ENCODE data around the gene MXD4. TPM values are rescaled to one million over a fixed set of nuclear protein-coding genes. Genes with fewer than 3 reads are reported as not detected.
"Not testable (repeated sequence)": the region's sequence is repeated elsewhere in the genome, so short reads cannot be mapped to it uniquely, and the experiment has no call there.

Gene MXD4
- total and polyA plus RNA-seq, 8 donors, result 14.8 to 51.4 (median 27.4) TPM

DNA sequence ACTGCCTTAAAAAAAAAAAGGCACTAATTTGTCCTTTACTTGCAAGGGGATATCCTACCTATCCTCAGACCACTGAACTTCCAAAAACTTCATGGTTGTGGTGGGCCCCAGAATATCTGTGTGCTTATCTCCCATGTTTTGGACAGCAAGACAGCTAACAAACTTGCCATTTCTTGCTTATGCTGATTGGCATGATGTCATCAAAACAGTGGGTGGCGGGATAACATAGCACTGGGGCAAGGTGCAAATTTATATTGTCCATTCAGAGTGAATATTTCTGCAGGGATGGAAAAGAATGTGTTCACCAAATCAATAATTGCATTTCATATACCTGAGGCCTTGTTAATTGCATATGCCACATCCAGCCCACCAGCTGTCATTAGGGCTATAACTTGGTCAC, 43.5 kb downstream of the MXD4 start:
- Histone ChIP-seq H3K36me3 (no peaks in the 10 kb centered on the region), H3K9me3 (no peaks in the 10 kb centered on the region), H3K4me3 (no peak overlapping the region), H3K27ac (no peak overlapping the region), H3K4me1 (no peaks in the 10 kb centered on the region), H3K27me3 (no peaks in the 10 kb centered on the region)
- no peak for ATAC-seq
- DNase-seq, result no peak
- TF ChIP-seq, protein P1, sequence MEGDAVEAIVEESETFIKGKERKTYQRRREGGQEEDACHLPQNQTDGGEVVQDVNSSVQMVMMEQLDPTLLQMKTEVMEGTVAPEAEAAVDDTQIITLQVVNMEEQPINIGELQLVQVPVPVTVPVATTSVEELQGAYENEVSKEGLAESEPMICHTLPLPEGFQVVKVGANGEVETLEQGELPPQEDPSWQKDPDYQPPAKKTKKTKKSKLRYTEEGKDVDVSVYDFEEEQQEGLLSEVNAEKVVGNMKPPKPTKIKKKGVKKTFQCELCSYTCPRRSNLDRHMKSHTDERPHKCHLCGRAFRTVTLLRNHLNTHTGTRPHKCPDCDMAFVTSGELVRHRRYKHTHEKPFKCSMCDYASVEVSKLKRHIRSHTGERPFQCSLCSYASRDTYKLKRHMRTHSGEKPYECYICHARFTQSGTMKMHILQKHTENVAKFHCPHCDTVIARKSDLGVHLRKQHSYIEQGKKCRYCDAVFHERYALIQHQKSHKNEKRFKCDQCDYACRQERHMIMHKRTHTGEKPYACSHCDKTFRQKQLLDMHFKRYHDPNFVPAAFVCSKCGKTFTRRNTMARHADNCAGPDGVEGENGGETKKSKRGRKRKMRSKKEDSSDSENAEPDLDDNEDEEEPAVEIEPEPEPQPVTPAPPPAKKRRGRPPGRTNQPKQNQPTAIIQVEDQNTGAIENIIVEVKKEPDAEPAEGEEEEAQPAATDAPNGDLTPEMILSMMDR (IDR thresholded peaks at IDR 0.05), result no peak
- intact Hi-C loops (cut with DNase I), result loop anchor here in 1 of 3 donors (10.0 kb wide), 1 partner anchor 226 kb away; no protein-coding TSS in a partner anchor
- 90 to 92% methylated on average over 1 of the region's 1 CpG for WGBS, 2 donors
- no peak for FAIRE-seq

DNA sequence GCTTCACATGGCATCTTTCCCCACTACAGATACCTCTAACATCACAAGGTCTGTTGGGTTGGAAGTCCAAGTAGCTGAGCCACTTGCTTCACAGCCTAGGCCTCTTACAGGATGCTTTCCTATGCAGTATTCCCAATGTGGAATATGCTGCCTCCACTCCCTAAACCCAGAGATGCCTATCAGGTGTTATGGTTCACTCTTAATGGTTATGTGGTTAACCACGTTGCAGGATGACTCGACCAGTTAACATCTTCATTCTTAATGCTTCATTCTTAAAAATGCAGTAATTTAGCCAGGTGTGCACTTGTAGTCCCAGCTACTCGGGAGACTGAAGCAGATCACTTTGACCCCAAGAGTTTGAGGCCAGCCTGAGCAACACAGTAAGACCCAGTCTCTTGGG, 44.2 kb downstream of the MXD4 start:
- Histone ChIP-seq H3K4me3 (no peak overlapping the region), H3K27me3 (no peaks in the 10 kb centered on the region), H3K36me3 (no peaks in the 10 kb centered on the region), H3K9me3 (no peaks in the 10 kb centered on the region), H3K4me1 (no peaks in the 10 kb centered on the region), H3K27ac (no peak overlapping the region)
- ATAC-seq, result no peak
- DNase-seq, result no peak
- WGBS, 2 donors, result 56 to 71% methylated on average over 3 of the region's 3 CpGs
- TF ChIP-seq, protein P1 (IDR thresholded peaks at IDR 0.05), result no peak
- no peak for FAIRE-seq
- intact Hi-C loops (cut with DNase I), result loop anchor here in 1 of 3 donors (10.0 kb wide), 1 partner anchor 227 kb away; no protein-coding TSS in a partner anchor

DNA sequence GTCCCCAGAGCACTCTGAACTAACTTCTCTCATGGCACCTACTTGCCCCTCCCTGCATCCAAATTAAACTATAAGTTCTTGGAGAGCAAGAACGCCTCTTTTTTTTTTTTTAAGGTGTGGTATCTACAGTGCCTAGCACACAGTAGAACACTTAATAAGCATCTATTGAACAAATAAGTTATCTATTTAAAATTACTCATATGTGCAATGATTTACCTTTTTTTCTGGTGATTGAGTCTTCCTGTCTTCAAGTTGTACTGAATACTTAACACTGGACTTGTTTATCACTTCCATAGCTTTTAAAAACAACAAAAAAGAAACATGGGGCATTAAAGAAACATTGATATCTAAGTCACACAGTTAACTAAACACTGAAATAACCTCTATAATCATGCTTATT, 49.1 kb downstream of the MXD4 start:
- no peaks in the 10 kb centered on the region for H3K36me3 ChIP-seq
- ATAC-seq, result no peak
- no peak for FAIRE-seq
- no peaks in the 10 kb centered on the region for H3K27me3 ChIP-seq
- H3K9me3 ChIP-seq, result no peaks in the 10 kb centered on the region
- no peak overlapping the region for H3K27ac ChIP-seq
- no peak for DNase-seq
- TF ChIP-seq, protein P1 (IDR thresholded peaks at IDR 0.05), result no peak
- H3K4me3 ChIP-seq, result no peak overlapping the region
- intact Hi-C loops (cut with DNase I), result loop anchor here in 1 of 3 donors (10.0 kb wide), 1 partner anchor 232 kb away; no protein-coding TSS in a partner anchor
- WGBS, 2 donors, result 37 to 67% methylated on average over 1 of the region's 1 CpG
- no peaks in the 10 kb centered on the region for H3K4me1 ChIP-seq

DNA sequence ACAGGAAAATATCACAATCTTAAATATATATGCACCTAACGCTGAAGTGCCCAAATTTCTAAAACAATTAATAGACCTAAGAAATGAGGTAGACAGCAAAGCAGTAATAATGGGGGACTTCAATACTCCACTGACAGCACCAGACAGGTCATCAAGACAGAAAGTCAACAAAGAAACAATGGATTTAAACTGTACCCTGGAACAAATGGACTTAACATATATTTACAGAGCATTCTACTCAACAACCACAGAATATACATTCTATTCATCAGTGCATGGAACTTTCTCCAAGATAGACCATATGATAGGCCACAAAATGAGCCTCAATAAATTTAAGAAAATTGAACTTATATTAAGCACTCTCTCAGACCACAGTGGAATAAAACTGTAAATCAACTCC, 59.1 kb downstream of the MXD4 start:
- H3K27me3 ChIP-seq; H3K27ac ChIP-seq; DNase-seq; H3K4me1 ChIP-seq; FAIRE-seq; H3K9me3 ChIP-seq; H3K36me3 ChIP-seq; intact Hi-C loops (cut with DNase I); H3K4me3 ChIP-seq; ATAC-seq: not testable (repeated sequence)
- WGBS, 2 donors, result 93 to 97% methylated on average over 1 of the region's 1 CpG

Other genes starting within 250 kb of the MXD4 start
- 1 to 10 TPM; 3.0 to 6.1 (median 3.8) TPM for gene NAT8L, start 202.8 kb downstream of the MXD4 start, total RNA-seq
- 1 to 10 TPM; 6.3 to 7.2 TPM for gene NAT8L, start 202.8 kb downstream of the MXD4 start, polyA plus RNA-seq
- gene HAUS3, start 20.0 kb downstream of the MXD4 start, total RNA-seq, result 1 to 10 TPM; 4.1 to 7.9 (median 5.7) TPM
- gene HAUS3, start 20.0 kb downstream of the MXD4 start, polyA plus RNA-seq, result 1 to 10 TPM; 8.5 to 9.6 TPM
- 1 to 10 TPM in 5 of 6 donors, under 1 TPM in 1; 0.95 to 2.3 (median 1.9) TPM for gene POLN, start 20.0 kb downstream of the MXD4 start, total RNA-seq
- gene POLN, start 20.0 kb downstream of the MXD4 start, polyA plus RNA-seq, result 1 to 10 TPM; 2.5 to 3.6 TPM
- 1 to 10 TPM; 3.8 to 7.5 (median 5.1) TPM for gene ZFYVE28, start 156.5 kb upstream of the MXD4 start, total RNA-seq
- 10 to 100 TPM; 12.1 to 13.4 TPM for gene ZFYVE28, start 156.5 kb upstream of the MXD4 start, polyA plus RNA-seq
- gene CFAP99, start 156.8 kb upstream of the MXD4 start, total RNA-seq, result 1 to 10 TPM in 1 of 6 donors, under 1 TPM in 5; 0.28 to 1.1 (median 0.58) TPM
- gene CFAP99, start 156.8 kb upstream of the MXD4 start, polyA plus RNA-seq, result 1 to 10 TPM in 1 of 2 donors, under 1 TPM in 1; 0.87 to 1.6 TPM
- gene RNF4, start 207.0 kb upstream of the MXD4 start, total RNA-seq, result 10 to 100 TPM; 17.8 to 30.3 (median 25.9) TPM
- 10 to 100 TPM; 11.7 to 16.5 TPM for gene RNF4, start 207.0 kb upstream of the MXD4 start, polyA plus RNA-seq